ENCODE measurements around the gene TPPP2. TPM values are rescaled to one million over a fixed set of nuclear protein-coding genes. Genes with fewer than 3 reads are reported as not detected.
A peak's percentile ranks its signal among the peaks of the same experiment; 100 is the strongest.
"Not testable (repeated sequence)": the region's sequence is repeated elsewhere in the genome, so short reads cannot be mapped to it uniquely, and the experiment has no call there.

Gene TPPP2
- polyA plus RNA-seq (2013), result 0.09 TPM

- peaks cover 0 to 13% (median 4%) of the 10 kb centered on the region in 4 experiments for H3K4me1 ChIP-seq (ENCODE audit: control extremely low read depth in 1 of 4, control insufficient read depth in 4 of 4, insufficient read depth in 4 of 4, low read length in 3 of 4)
- POLR2A ChIA-PET, result no interaction called here
- no peaks in the 10 kb centered on the region for H3K9me3 ChIP-seq (ENCODE audit: control extremely low read depth in 1 of 5, control insufficient read depth in 4 of 5, insufficient read depth in 2 of 5, low read depth in 1 of 5, low read length in 4 of 5)
- no peak for DNase-seq
- WGBS (ENCODE audit: insufficient coverage), result 100% methylated on average over 1 of the region's 5 CpGs
- CTCF ChIA-PET, result interaction anchor here (0.8 to 5.5 kb wide), 4 partner anchors 11 to 18 kb away, joined by 3 to 63 read pairs (median 12); partner anchors contain the start of gene RNASE7
- H3K27ac ChIP-seq (ENCODE audit: insufficient read depth in 1 of 2, low read depth in 1 of 2, low read length in 2 of 2, poor library complexity in 1 of 2, severe bottlenecking in 2 of 2), result no peak within 1 kb of the TSS
- H3K27me3 ChIP-seq (replicated peaks in 2 of 5; ENCODE audit: control insufficient read depth in 4 of 5, insufficient read depth in 5 of 5, low read length in 4 of 5), result peaks cover 0 to 6% (median 0%) of the 10 kb centered on the region in 5 experiments
- no peaks in the 10 kb centered on the region for H3K36me3 ChIP-seq (ENCODE audit: control insufficient read depth in 4 of 4, insufficient read depth in 4 of 4, low read length in 3 of 4)
- no peak within 1 kb of the TSS for H3K4me3 ChIP-seq (ENCODE audit: control insufficient read depth in 1 of 7, extremely low read depth in 1 of 7, insufficient read depth in 4 of 7, low read depth in 2 of 7, low read length in 6 of 7)
Observed at GRCh38 chr14:21029917-21030316, at the start of gene TPPP2. TPPP2 (plus strand) TSS chr14:21030217; CDS start chr14:21030582, 365 bp downstream.

GRCh38 chr14:20980906-20981305 is 49.1 kb upstream of the TPPP2 start:
- H3K36me3 ChIP-seq (ENCODE audit: control insufficient read depth in 4 of 4, insufficient read depth in 4 of 4, low read length in 3 of 4), result no peaks in the 10 kb centered on the region
- DNase-seq, result no peak
- H3K4me1 ChIP-seq (ENCODE audit: control extremely low read depth in 1 of 4, control insufficient read depth in 4 of 4, insufficient read depth in 4 of 4, low read length in 3 of 4), result peaks cover 0 to 2% (median 0%) of the 10 kb centered on the region in 4 experiments
- no peaks in the 10 kb centered on the region for H3K9me3 ChIP-seq (ENCODE audit: control extremely low read depth in 1 of 5, control insufficient read depth in 4 of 5, insufficient read depth in 2 of 5, low read depth in 1 of 5, low read length in 4 of 5)
- WGBS (ENCODE audit: insufficient coverage), result 83% methylated on average over 1 of the region's 1 CpG
- CTCF ChIA-PET, result interaction anchor here (0.7 to 4.9 kb wide), 8 partner anchors 8 to 308 kb away, joined by 3 to 32 read pairs (median 3); no protein-coding TSS in a partner anchor
- H3K27me3 ChIP-seq (replicated peaks in 2 of 5; ENCODE audit: control insufficient read depth in 4 of 5, insufficient read depth in 5 of 5, low read length in 4 of 5), result no peaks in the 10 kb centered on the region
- POLR2A ChIA-PET, result no interaction called here
- H3K4me3 ChIP-seq (ENCODE audit: control insufficient read depth in 1 of 7, extremely low read depth in 1 of 7, insufficient read depth in 4 of 7, low read depth in 2 of 7, low read length in 6 of 7), result no peak overlapping the region
- H3K27ac ChIP-seq (ENCODE audit: insufficient read depth in 1 of 2, low read depth in 1 of 2, low read length in 2 of 2, poor library complexity in 1 of 2, severe bottlenecking in 2 of 2), result no peak overlapping the region

- ChIA-PET POLR2A (no interaction called here), CTCF (interaction anchor here (0.6 to 4.9 kb wide), 7 partner anchors 11 to 123 kb away, joined by 3 to 32 read pairs (median 4); no protein-coding TSS in a partner anchor)
- Histone ChIP-seq H3K27me3 (replicated peaks in 2 of 5; ENCODE audit: control insufficient read depth in 4 of 5, insufficient read depth in 5 of 5, low read length in 4 of 5) (no peaks in the 10 kb centered on the region), H3K27ac (ENCODE audit: insufficient read depth in 1 of 2, low read depth in 1 of 2, low read length in 2 of 2, poor library complexity in 1 of 2, severe bottlenecking in 2 of 2) (no peak overlapping the region), H3K4me1 (ENCODE audit: control extremely low read depth in 1 of 4, control insufficient read depth in 4 of 4, insufficient read depth in 4 of 4, low read length in 3 of 4) (peaks cover 0 to 2% (median 0%) of the 10 kb centered on the region in 4 experiments), H3K9me3 (ENCODE audit: control extremely low read depth in 1 of 5, control insufficient read depth in 4 of 5, insufficient read depth in 2 of 5, low read depth in 1 of 5, low read length in 4 of 5) (no peaks in the 10 kb centered on the region), H3K4me3 (ENCODE audit: control insufficient read depth in 1 of 7, extremely low read depth in 1 of 7, insufficient read depth in 4 of 7, low read depth in 2 of 7, low read length in 6 of 7) (no peak overlapping the region), H3K36me3 (ENCODE audit: control insufficient read depth in 4 of 4, insufficient read depth in 4 of 4, low read length in 3 of 4) (no peaks in the 10 kb centered on the region)
- WGBS (ENCODE audit: insufficient coverage), result no CpG with 5 or more reads among the region's 2 CpGs
- no peak for DNase-seq
Observed at GRCh38 chr14:20982646-20983369, 47.2 kb upstream of the TPPP2 start.

GRCh38 chr14:20985650-20986049 is 44.4 kb upstream of the TPPP2 start:
- H3K4me3 ChIP-seq (ENCODE audit: control insufficient read depth in 1 of 7, extremely low read depth in 1 of 7, insufficient read depth in 4 of 7, low read depth in 2 of 7, low read length in 6 of 7), result not testable (repeated sequence)

GRCh38 chr14:20986811-20987210 is 43.2 kb upstream of the TPPP2 start:
- ChIA-PET CTCF (interaction anchor here (0.7 to 1.8 kb wide), 3 partner anchors 10 to 28 kb away, joined by 3 to 6 read pairs (median 3); no protein-coding TSS in a partner anchor), POLR2A (no interaction called here)
- Histone ChIP-seq H3K27ac (ENCODE audit: insufficient read depth in 1 of 2, low read depth in 1 of 2, low read length in 2 of 2, poor library complexity in 1 of 2, severe bottlenecking in 2 of 2) (no peak overlapping the region), H3K9me3 (ENCODE audit: control extremely low read depth in 1 of 5, control insufficient read depth in 4 of 5, insufficient read depth in 2 of 5, low read depth in 1 of 5, low read length in 4 of 5) (no peaks in the 10 kb centered on the region), H3K4me3 (ENCODE audit: control insufficient read depth in 1 of 7, extremely low read depth in 1 of 7, insufficient read depth in 4 of 7, low read depth in 2 of 7, low read length in 6 of 7) (no peak overlapping the region), H3K4me1 (ENCODE audit: control extremely low read depth in 1 of 4, control insufficient read depth in 4 of 4, insufficient read depth in 4 of 4, low read length in 3 of 4) (peaks cover 0 to 26% (median 20%) of the 10 kb centered on the region in 4 experiments), H3K27me3 (replicated peaks in 2 of 5; ENCODE audit: control insufficient read depth in 4 of 5, insufficient read depth in 5 of 5, low read length in 4 of 5) (no peaks in the 10 kb centered on the region), H3K36me3 (ENCODE audit: control insufficient read depth in 4 of 4, insufficient read depth in 4 of 4, low read length in 3 of 4) (peaks cover 0 to 3% (median under 1%) of the 10 kb centered on the region in 4 experiments)
- WGBS (ENCODE audit: insufficient coverage), result 90% methylated on average over 2 of the region's 2 CpGs
- peak in 1 of 3 donors; percentile 13 for DNase-seq

More at GRCh38 chr14:20985650-20986049, 44.4 kb upstream of the TPPP2 start:
- DNase-seq; H3K27ac ChIP-seq (ENCODE audit: insufficient read depth in 1 of 2, low read depth in 1 of 2, low read length in 2 of 2, poor library complexity in 1 of 2, severe bottlenecking in 2 of 2); H3K27me3 ChIP-seq (replicated peaks in 2 of 5; ENCODE audit: control insufficient read depth in 4 of 5, insufficient read depth in 5 of 5, low read length in 4 of 5); H3K9me3 ChIP-seq (ENCODE audit: control extremely low read depth in 1 of 5, control insufficient read depth in 4 of 5, insufficient read depth in 2 of 5, low read depth in 1 of 5, low read length in 4 of 5); POLR2A ChIA-PET; H3K36me3 ChIP-seq (ENCODE audit: control insufficient read depth in 4 of 4, insufficient read depth in 4 of 4, low read length in 3 of 4): not testable (repeated sequence)
- H3K4me1 ChIP-seq (ENCODE audit: control extremely low read depth in 1 of 4, control insufficient read depth in 4 of 4, insufficient read depth in 4 of 4, low read length in 3 of 4), result peaks cover 0 to 16% (median 13%) of the 10 kb centered on the region in 4 experiments
- CTCF ChIA-PET, result interaction anchor here (1.0 to 1.3 kb wide), 3 partner anchors 12 to 227 kb away, joined by 3 read pairs; no protein-coding TSS in a partner anchor
- 98% methylated on average over 4 of the region's 4 CpGs for WGBS (ENCODE audit: insufficient coverage)

- WGBS (ENCODE audit: insufficient coverage), result 80% methylated on average over 8 of the region's 15 CpGs
- peak overlapping the region in 1 of 2 experiments; percentile 78 for H3K27ac ChIP-seq (ENCODE audit: insufficient read depth in 1 of 2, low read depth in 1 of 2, low read length in 2 of 2, poor library complexity in 1 of 2, severe bottlenecking in 2 of 2)
- peak overlapping the region in 6 of 7 experiments; percentile 3 to 99 (median 88) for H3K4me3 ChIP-seq (ENCODE audit: control insufficient read depth in 1 of 7, extremely low read depth in 1 of 7, insufficient read depth in 4 of 7, low read depth in 2 of 7, low read length in 6 of 7)
- peaks cover 0 to 27% (median 20%) of the 10 kb centered on the region in 4 experiments for H3K4me1 ChIP-seq (ENCODE audit: control extremely low read depth in 1 of 4, control insufficient read depth in 4 of 4, insufficient read depth in 4 of 4, low read length in 3 of 4)
- H3K36me3 ChIP-seq (ENCODE audit: control insufficient read depth in 4 of 4, insufficient read depth in 4 of 4, low read length in 3 of 4), result peaks cover 7 to 21% (median 13%) of the 10 kb centered on the region in 4 experiments
- H3K9me3 ChIP-seq (ENCODE audit: control extremely low read depth in 1 of 5, control insufficient read depth in 4 of 5, insufficient read depth in 2 of 5, low read depth in 1 of 5, low read length in 4 of 5), result no peaks in the 10 kb centered on the region
- peak in 2 of 3 donors; percentile 36 to 40 for DNase-seq
- H3K27me3 ChIP-seq (replicated peaks in 2 of 5; ENCODE audit: control insufficient read depth in 4 of 5, insufficient read depth in 5 of 5, low read length in 4 of 5), result no peaks in the 10 kb centered on the region
- ChIA-PET POLR2A (no interaction called here), CTCF (interaction anchor here (0.6 to 1.9 kb wide), 10 partner anchors 8 to 231 kb away, joined by 3 to 7 read pairs (median 4); partner anchors contain the start of gene SLC39A2)
Observed at GRCh38 chr14:20988717-20989470, 41.1 kb upstream of the TPPP2 start.
